HG02884 (cell line): ENCODE data around the gene DESI2.

Source experiments
- ATAC-seq: cut with Tn5 transposase; IDR thresholded peaks from one replicate; pipeline ENCODE4 v1.9.1; 2021; ENCODE audit warnings: mild to moderate bottlenecking, moderate library complexity; ENCODE audit not compliant: unreplicated experiment

The DESI2 gene

DNA sequence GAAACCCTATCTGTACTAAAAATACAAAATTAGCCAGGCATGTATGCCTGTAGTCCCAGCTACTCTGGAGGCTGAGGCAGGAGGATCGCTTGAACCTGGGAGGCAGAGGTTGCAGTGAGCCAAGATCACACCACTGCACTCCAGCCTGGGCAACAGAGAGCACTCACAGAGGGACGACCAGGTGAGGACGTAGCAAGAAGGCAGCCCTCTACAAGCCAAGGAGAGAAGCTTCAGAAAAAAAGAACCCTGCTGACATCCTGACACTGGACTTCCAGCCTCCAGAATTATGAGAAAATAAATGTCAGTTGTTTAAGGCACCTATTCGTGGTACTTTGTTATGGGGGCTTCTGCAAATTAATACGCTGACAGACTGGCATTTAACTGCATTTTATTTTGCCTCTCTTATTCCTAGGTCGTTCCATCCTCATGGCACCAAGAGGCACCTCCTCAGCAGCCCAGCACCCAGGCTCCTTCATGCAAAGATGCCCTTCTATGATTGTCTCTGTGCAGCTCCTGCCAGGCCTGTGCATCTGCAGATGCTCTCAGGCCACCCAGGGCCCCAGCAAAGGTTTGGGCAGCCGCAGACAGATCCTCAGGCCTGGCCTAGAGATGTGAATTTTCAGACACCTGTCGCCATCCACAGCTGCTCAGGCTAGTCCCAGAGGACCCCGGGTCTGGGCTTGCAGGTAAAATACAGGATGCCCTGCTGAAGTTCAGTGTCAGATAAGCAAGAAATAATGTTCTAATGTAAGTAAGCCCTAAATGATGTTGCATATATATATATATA, 96.5 kb downstream of the DESI2 start:
- ATAC-seq, result no peak

DNA sequence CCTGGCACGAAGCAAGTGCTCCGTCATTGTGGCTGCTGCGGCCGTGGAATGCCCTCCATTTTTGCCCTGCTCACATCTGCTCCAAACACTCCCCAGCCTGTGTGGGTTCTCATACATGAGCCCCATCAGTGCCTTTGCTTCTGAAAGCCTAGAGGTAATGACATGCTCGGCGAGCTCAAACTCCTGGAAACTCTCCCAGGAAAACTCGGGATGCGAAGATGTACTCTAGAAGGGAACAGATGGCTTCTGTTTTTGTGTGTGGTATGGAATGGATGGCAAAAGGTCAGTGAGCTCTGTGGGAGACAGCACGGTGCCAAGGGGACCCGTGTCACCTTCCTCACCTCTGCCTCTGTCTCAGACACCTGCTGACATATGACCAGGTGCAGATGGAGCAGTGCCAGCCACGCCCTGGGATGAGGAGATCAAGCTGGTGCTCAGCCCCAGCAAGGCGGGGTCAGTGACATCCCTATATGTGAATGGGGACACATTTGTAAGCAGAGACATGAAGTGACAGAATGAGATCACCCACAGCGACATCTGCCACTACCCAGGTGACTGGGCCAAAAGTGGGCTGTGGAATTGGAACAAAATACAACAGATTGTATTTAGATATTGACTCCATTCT, 98.5 kb downstream of the DESI2 start:
- no peak for ATAC-seq

DNA sequence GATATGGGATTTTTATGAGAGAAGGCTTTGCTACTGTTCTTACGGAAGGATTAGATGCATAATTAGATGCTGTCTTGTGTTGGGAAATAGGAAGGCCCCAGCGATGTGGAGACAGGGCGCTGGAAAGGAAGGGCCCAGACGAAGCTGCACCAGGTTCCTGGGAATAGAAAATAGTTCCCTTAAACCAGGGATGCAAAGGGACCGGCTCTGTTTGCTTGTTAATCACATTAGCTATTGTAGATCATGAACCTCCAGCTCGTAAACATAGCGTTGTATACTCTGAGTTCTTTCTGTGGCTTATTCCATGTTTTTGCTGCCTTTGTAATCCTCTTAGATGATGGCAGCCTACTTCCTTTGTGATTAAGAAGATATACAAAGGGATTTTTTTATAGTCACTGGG, 102.7 kb downstream of the DESI2 start:
- no peak for ATAC-seq

DNA sequence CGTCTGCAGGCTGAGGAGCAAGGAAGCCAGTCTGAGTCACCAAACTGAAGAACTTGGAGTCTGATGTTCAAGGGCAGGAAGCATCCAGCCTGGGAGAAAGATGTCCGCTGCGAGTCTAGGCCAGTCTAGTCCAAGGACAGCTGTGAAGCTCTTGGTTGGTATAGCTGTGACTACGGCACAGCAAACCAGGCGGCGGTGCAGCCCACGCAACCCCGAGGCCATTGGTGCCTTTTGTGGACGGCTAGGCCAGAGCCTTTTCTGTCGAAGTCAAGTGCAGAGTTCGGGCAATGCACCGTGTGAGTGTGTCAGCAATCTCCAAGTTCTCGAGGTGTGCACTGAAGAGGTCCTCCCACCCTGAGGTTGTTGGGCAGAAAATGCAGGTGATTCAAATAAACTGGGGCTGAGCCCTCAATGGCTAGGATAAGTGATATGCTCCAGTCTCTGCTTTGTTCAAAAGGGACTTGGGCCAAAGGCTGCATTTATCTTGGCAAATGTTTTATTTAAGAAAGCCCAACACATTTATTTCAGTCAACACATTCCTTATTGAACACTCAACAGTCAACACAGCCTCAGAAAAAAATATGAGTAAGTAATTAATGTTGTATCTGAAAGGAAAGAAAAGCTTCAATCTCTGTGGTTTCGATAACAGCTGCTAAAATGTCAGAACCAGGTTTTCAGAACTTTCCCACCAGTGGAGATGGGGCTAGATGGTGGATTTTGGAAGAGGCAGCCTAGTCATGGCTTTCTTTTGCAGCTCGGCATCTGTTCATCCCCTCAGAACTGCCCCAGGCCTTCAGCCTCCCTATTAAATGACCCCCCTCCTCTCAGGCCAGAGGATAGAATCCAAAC, 104.4 kb downstream of the DESI2 start:
- no peak for ATAC-seq
